ENCODE measurements around the gene UNC79.

- TF ChIP-seq EZH2phosphoT487 (conservative IDR thresholded peaks at IDR 0.05; ENCODE audit: low read length) (no peak), CTCF (IDR thresholded peaks at IDR 0.05; ENCODE audit: insufficient read depth, low read length, poor library complexity, severe bottlenecking) (no peak)
Observed at GRCh38 chr14:93737634-93738033, 306.9 kb downstream of the UNC79 start.
